Astrocyte (in vitro differentiated cells and primary cell): Measurements from ENCODE around the gene VAPA. TPM values are rescaled to one million over a fixed set of nuclear protein-coding genes. Genes with fewer than 3 reads are reported as not detected.

Experiments used
- DNase-seq: peaks from one replicate; pipeline ENCODE4 v3.0.0-alpha.2; 2010; ENCODE audit warnings: low read depth
- FAIRE-seq: peaks from 2 replicates; lab custom pipeline; 2011; peaks lifted over from hg19 to GRCh38; lab: Jason Lieb, UNC
- H2AFZ ChIP-seq: 2 replicates; pipeline ENCODE4 v1.6.0; 2012; ENCODE audit warnings: low read depth, low read length, inconsistent platforms
- H3K27ac ChIP-seq: 2 replicates; pipeline ENCODE4 v1.5.1; 2011; ENCODE audit warnings: low read depth, low read length, inconsistent platforms
- H3K27me3 ChIP-seq: 2 replicates; pipeline ENCODE4 v1.6.0; 2011; ENCODE audit warnings: low read length, inconsistent platforms; ENCODE audit not compliant: insufficient read depth
- H3K36me3 ChIP-seq: 2 replicates; pipeline ENCODE4 v1.5.1; 2011; ENCODE audit warnings: low read length, inconsistent platforms; ENCODE audit not compliant: insufficient read depth
- H3K4me1 ChIP-seq: 2 replicates; pipeline ENCODE4 v1.5.1; 2011; ENCODE audit warnings: low read length, inconsistent platforms; ENCODE audit not compliant: insufficient read depth
- H3K4me2 ChIP-seq: 2 replicates; pipeline ENCODE4 v1.6.0; 2012; ENCODE audit warnings: low read length, inconsistent platforms
- H3K4me3 ChIP-seq: 2 replicates; pipeline ENCODE4 v1.5.1; 2011; ENCODE audit warnings: low read depth, mild to moderate bottlenecking, low read length, inconsistent platforms; ENCODE audit not compliant: insufficient read depth
- H3K79me2 ChIP-seq: 2 replicates; pipeline ENCODE4 v1.6.0; 2012; ENCODE audit warnings: mild to moderate bottlenecking, low read length, inconsistent platforms; ENCODE audit not compliant: insufficient read depth
- H3K9ac ChIP-seq: 2 replicates; pipeline ENCODE4 v1.6.0; 2012; ENCODE audit warnings: mild to moderate bottlenecking, low read length, inconsistent platforms
- H3K9me3 ChIP-seq: 2 replicates; pipeline ENCODE4 v1.5.1; 2012; ENCODE audit warnings: low read depth, mild to moderate bottlenecking, low read length, inconsistent platforms; ENCODE audit not compliant: insufficient read depth
- H4K20me1 ChIP-seq: 2 replicates; pipeline ENCODE4 v1.6.0; 2012; ENCODE audit warnings: low read length, inconsistent platforms; ENCODE audit not compliant: insufficient read depth
- H3K27ac Mint-ChIP-seq: one replicate; pipeline ENCODE4 v1.8.0; 2021; ENCODE audit warnings: mild to moderate bottlenecking, mixed read lengths; ENCODE audit not compliant: unreplicated experiment
- H3K27me3 Mint-ChIP-seq: one replicate; pipeline ENCODE4 v1.8.0; 2021; ENCODE audit warnings: low read depth, mixed read lengths; ENCODE audit not compliant: unreplicated experiment
- H3K36me3 Mint-ChIP-seq: one replicate; pipeline ENCODE4 v1.8.0; 2021; ENCODE audit warnings: low read depth, mixed read lengths; ENCODE audit not compliant: unreplicated experiment
- H3K4me1 Mint-ChIP-seq: one replicate; pipeline ENCODE4 v1.8.0; 2021; ENCODE audit warnings: low read depth, mixed read lengths; ENCODE audit not compliant: unreplicated experiment
- H3K4me3 Mint-ChIP-seq: one replicate; pipeline ENCODE4 v1.8.0; 2021; ENCODE audit warnings: mild to moderate bottlenecking, moderate library complexity, mixed read lengths; ENCODE audit not compliant: unreplicated experiment
- H3K9me3 Mint-ChIP-seq: one replicate; pipeline ENCODE4 v1.8.0; 2021; ENCODE audit warnings: mild to moderate bottlenecking, mixed read lengths; ENCODE audit not compliant: unreplicated experiment
- EZH2 ChIP-seq: IDR thresholded peaks from 2 replicates; pipeline ENCODE4 v1.6.1; 2012; ENCODE audit warnings: mild to moderate bottlenecking, low read length, inconsistent platforms; ENCODE audit not compliant: insufficient read depth
- total RNA-seq: library from RNA; stranded (reverse); gene quantifications from 2 replicates; pipeline ENCODE4 v1.2.1, GENCODE V29; 2021
- TF ChIP-seq, protein P1 (sequence below): IDR thresholded peaks from 2 replicates; pipeline ENCODE4 v1.5.1; 2011; ENCODE audit warnings: low read depth, mild to moderate bottlenecking, inconsistent platforms, low read length, moderate library complexity; ENCODE audit not compliant: insufficient read depth

The VAPA gene
- total RNA-seq, 1 donor from 2014 or later, result 181 TPM

DNA sequence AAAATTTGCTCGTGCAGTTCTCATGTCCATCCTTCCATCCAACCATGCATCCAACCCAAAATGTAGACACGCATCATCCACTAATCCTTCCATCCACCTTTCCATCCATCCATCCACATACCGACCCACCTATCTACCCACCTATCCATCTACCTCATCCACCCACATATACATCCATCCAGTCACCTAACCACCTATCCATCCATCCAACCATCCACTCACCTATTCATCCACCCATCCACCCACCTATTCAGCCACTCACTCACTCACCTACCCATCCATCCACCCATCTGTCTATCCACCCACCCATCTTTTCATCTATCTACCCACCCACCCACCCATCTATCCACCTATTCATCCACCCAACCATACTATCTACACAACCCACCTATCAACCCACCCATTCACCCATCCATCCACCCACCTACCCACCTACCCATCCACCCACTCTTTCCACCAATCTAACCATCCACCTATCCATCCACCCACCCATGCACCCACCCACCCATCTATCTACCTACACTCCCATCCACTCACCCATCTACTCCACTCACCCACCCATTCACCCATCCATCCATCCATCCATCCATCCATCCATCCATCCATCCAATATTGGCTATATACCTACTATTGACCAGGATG is 94.3 kb downstream of the VAPA start:
- no peak for FAIRE-seq
- peaks cover 20% of the 10 kb centered on the region for H3K27me3 Mint-ChIP-seq

More for the DNA sequence above, 94.3 kb downstream of the VAPA start:
- H3K36me3 ChIP-seq, result no peaks in the 10 kb centered on the region
- no peaks in the 10 kb centered on the region for H3K9me3 ChIP-seq
- H3K4me3 Mint-ChIP-seq, result no peak overlapping the region
- no peak overlapping the region for H3K27ac ChIP-seq
- H3K36me3 Mint-ChIP-seq, result no peaks in the 10 kb centered on the region
- no peak for DNase-seq
- no peak overlapping the region for H3K27ac Mint-ChIP-seq
- H4K20me1 ChIP-seq, result no peaks in the 10 kb centered on the region
- H3K4me3 ChIP-seq, result no peak overlapping the region
- H3K9me3 Mint-ChIP-seq, result no peaks in the 10 kb centered on the region
- no peak overlapping the region for H2AFZ ChIP-seq
- no peak for TF ChIP-seq EZH2
- TF ChIP-seq, protein P1, sequence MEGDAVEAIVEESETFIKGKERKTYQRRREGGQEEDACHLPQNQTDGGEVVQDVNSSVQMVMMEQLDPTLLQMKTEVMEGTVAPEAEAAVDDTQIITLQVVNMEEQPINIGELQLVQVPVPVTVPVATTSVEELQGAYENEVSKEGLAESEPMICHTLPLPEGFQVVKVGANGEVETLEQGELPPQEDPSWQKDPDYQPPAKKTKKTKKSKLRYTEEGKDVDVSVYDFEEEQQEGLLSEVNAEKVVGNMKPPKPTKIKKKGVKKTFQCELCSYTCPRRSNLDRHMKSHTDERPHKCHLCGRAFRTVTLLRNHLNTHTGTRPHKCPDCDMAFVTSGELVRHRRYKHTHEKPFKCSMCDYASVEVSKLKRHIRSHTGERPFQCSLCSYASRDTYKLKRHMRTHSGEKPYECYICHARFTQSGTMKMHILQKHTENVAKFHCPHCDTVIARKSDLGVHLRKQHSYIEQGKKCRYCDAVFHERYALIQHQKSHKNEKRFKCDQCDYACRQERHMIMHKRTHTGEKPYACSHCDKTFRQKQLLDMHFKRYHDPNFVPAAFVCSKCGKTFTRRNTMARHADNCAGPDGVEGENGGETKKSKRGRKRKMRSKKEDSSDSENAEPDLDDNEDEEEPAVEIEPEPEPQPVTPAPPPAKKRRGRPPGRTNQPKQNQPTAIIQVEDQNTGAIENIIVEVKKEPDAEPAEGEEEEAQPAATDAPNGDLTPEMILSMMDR, result no peak
- peaks cover 2% of the 10 kb centered on the region for H3K4me1 Mint-ChIP-seq
- no peaks in the 10 kb centered on the region for H3K79me2 ChIP-seq
- H3K4me2 ChIP-seq, result no peak overlapping the region
- no peak overlapping the region for H3K9ac ChIP-seq
- no peaks in the 10 kb centered on the region for H3K27me3 ChIP-seq
- H3K4me1 ChIP-seq, result peaks cover 12% of the 10 kb centered on the region

Other genes with a start within 250 kb of the VAPA start
- gene RAB31, start 205.7 kb upstream of the VAPA start, total RNA-seq, result 88.7 and 100 TPM in 2 replicates
- 0.07 TPM in 1 of 2 replicates, not detected in the other for gene TXNDC2, start 28.0 kb upstream of the VAPA start, total RNA-seq